Dendritic cell treated with granulocyte-macrophage colony-stimulating factor and Interleukin-4, amounts not matched to agents 40 ng/mL and 50 ng/mL, for 4 days (primary cell): ENCODE measurements around the gene FBP1.

Experiments used
- H3K27ac Mint-ChIP-seq: one replicate; pipeline ENCODE4 v1.8.0; 2022; ENCODE audit warnings: mild to moderate bottlenecking, mixed read lengths
- H3K27me3 Mint-ChIP-seq: one replicate; pipeline ENCODE4 v1.8.0; 2022; ENCODE audit warnings: mild to moderate bottlenecking, mixed read lengths
- H3K36me3 Mint-ChIP-seq: one replicate; pipeline ENCODE4 v1.8.0; 2022; ENCODE audit warnings: low read depth, mixed read lengths
- H3K4me1 Mint-ChIP-seq: one replicate; pipeline ENCODE4 v1.8.0; 2022; ENCODE audit warnings: low read depth, mixed read lengths
- H3K4me3 Mint-ChIP-seq: one replicate; pipeline ENCODE4 v1.8.0; 2022; ENCODE audit warnings: mild to moderate bottlenecking, moderate library complexity, mixed read lengths
- H3K9me3 Mint-ChIP-seq: one replicate; pipeline ENCODE4 v1.8.0; 2022; ENCODE audit warnings: mixed read lengths
- intact Hi-C: fragments of 100-400 bp; cut with micrococcal nuclease; formaldehyde crosslinking; loops from one replicate; pipeline ENCODE4 v1.15.0; 2022

The FBP1 gene

DNA sequence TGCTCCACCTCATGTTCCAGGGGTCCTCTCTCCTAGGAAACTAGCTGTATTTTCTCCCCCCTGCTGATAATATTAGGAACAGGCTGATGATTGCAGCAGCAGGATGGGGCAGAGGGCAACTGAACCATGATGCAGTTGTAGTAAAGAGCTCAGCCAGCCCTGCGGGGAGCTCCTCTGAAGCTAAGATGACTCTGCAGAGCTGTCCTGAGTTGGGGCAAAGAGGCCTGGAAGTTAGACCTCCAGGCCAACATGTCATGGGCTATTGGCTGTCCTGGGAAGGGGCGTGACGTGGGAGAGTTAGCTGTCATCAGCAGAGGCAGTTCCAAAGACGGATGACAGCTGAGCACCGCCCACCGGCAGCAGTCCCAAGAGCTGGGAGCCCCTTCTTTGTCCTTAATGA, 6.6 kb upstream of the FBP1 start:
- peaks cover 74% of the 10 kb centered on the region for H3K4me1 Mint-ChIP-seq
- intact Hi-C loops: no loop called here
- no peaks in the 10 kb centered on the region for H3K27me3 Mint-ChIP-seq
- H3K36me3 Mint-ChIP-seq: no peaks in the 10 kb centered on the region
- H3K9me3 Mint-ChIP-seq: no peaks in the 10 kb centered on the region
- no peak overlapping the region for H3K4me3 Mint-ChIP-seq
- no peak overlapping the region for H3K27ac Mint-ChIP-seq

DNA sequence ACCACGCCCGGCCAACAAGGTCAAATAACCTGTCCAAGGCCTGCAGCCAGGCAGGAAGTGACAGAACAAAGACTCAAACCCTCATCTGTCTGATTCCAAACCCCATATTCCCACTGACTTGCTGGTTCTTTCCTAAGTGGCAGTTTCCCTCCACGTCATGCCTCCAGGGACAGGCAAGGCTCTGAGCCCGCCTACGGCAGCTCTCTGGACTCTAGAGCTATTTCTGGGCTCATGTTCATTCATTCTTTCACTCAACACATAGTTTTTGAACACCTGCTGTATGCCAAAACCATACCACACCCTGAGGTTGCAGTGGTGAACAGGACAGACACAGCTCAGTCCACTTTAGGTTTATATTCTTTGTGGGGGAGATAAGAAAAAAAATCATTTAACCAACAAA, 5.2 kb upstream of the FBP1 start:
- Mint-ChIP-seq H3K27me3 (no peaks in the 10 kb centered on the region), H3K4me1 (peaks cover 77% of the 10 kb centered on the region), H3K4me3 (no peak overlapping the region), H3K36me3 (peaks cover 3% of the 10 kb centered on the region), H3K27ac (no peak overlapping the region), H3K9me3 (no peaks in the 10 kb centered on the region)
- intact Hi-C loops: no loop called here

DNA sequence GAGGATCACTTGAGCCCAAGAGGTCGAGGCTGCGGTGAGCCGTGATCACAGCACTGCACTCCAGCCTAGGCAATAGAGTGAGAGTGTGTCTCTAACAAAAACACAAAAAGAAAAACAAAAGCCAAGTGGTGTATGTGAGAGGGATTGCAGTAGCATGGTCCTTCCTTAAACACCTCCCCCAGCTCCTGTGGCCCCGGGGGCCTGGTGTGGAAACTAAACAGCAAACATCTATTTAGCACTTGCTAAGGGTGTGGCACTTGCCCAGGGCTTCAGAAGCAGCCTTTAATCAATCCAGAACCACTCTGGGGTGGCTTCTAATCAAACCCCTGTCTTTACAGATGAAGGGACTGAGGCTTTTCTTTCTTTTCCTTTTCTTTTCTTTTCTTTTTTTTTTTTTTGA, 4.4 kb upstream of the FBP1 start:
- Mint-ChIP-seq H3K27me3 (no peaks in the 10 kb centered on the region), H3K27ac (peak overlapping the region; percentile 35), H3K9me3 (no peaks in the 10 kb centered on the region), H3K4me1 (peaks cover 75% of the 10 kb centered on the region), H3K36me3 (peaks cover 11% of the 10 kb centered on the region), H3K4me3 (no peak overlapping the region)
- intact Hi-C loops: no loop called here

DNA sequence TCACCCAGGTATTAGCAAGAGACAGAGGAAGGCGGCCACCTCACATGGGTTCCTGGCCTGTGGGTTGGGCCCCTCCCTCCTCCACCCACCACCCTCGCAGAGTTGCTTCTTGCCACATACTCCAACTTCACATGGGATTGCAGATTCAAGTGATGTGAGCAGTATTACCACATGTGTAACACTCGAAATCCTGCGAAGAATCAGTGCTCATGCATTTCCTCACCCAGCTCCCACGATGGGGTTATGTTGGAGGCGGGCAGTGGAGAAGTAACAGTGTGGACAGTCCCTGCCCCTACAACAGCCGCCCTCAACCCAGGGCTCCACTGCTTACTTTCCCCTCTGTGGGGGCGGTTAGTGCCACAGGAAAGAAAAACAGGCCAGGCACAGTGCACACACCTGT, 3.9 kb upstream of the FBP1 start:
- H3K9me3 Mint-ChIP-seq: no peaks in the 10 kb centered on the region
- intact Hi-C loops: no loop called here
- peak overlapping the region; percentile 35 for H3K27ac Mint-ChIP-seq
- no peak overlapping the region for H3K4me3 Mint-ChIP-seq
- H3K4me1 Mint-ChIP-seq: peaks cover 75% of the 10 kb centered on the region
- H3K36me3 Mint-ChIP-seq: peaks cover 16% of the 10 kb centered on the region
- H3K27me3 Mint-ChIP-seq: no peaks in the 10 kb centered on the region

DNA sequence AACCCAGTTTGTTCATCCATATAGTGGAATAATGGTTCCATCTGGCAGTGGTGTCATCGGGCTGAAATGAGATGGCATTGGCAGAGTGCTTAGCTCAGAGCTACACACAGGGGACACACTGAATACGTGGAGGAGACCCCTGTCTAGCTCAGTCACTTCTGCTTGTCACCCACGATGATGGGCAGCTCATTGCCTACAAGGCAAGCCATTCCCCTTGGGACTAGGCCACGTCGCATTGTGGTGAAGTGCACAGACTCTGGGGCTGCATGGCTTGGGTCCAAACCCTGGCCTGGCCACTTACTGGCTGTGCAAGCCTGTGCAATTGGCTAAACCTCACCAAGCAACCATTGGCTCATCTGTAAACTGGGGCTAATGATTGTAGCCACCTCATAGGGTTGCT, 3.2 kb upstream of the FBP1 start:
- no peak overlapping the region for H3K4me3 Mint-ChIP-seq
- H3K27ac Mint-ChIP-seq: no peak overlapping the region
- peaks cover 16% of the 10 kb centered on the region for H3K36me3 Mint-ChIP-seq
- intact Hi-C loops: no loop called here
- peaks cover 73% of the 10 kb centered on the region for H3K4me1 Mint-ChIP-seq
- H3K9me3 Mint-ChIP-seq: no peaks in the 10 kb centered on the region
- H3K27me3 Mint-ChIP-seq: no peaks in the 10 kb centered on the region

DNA sequence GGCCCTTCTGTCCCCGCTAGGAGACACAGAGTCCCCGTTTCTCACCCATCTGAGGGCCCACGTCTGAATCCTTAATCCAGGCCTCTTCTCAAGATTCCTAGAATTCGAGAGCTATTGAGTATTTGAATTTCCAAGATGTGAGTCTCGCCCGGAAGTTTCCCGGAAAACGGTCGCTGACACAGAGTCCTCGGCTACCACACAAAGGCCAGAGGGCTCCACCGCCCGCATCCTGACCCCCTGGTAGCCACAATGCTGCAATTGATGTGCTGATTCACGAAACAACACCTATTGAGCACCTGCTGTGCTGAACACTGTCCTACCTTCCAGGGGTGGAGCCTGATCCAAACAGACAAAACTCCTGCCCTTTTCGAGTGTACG, 670 bp upstream of the FBP1 start:
- Mint-ChIP-seq H3K27ac (peak overlapping the region; percentile 87), H3K4me1 (peaks cover 58% of the 10 kb centered on the region), H3K9me3 (no peaks in the 10 kb centered on the region), H3K27me3 (no peaks in the 10 kb centered on the region), H3K36me3 (peaks cover 16% of the 10 kb centered on the region), H3K4me3 (peak overlapping the region; percentile 88)
- intact Hi-C loops: loop anchor here (2.0 kb wide), 1 partner anchor 15 kb away; no protein-coding TSS in a partner anchor

DNA sequence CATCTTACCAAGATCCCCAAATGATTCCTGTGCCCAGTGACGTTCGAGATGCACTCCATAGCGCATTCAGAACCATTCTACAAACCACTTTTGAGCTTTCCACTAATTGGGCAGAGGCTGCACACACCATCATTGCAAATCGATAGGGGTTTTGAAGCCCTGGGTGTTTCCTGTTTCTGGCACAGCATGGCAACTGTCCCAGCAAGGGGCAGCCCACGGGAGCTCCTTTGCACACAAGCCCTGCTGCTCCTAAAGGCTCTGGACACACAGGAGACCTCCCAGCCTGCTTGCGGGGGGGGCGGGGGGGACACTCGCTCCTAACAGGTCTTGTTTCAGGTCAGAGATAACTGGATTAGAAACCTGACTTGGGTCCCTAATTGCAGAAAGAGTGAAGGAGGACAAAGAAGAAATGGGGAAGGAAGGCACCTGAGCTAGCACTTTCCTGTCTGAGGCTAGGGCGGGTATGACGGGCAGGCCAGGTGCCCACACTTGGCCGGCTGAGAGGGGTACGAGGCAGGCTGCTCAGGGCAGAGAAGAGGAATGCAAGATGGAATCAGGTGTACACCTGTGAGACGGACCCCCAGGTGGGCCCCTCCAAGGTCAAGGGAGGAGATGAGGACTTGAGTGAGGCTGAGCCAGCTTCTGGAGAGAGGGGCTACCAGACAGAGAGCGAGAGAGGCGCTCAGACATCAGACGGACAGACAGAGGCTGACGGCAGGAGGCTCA, 820 bp downstream of the FBP1 start:
- H3K4me3 Mint-ChIP-seq: peak overlapping the region; percentile 88
- H3K27ac Mint-ChIP-seq: peak overlapping the region; percentile 87
- H3K36me3 Mint-ChIP-seq: peaks cover 22% of the 10 kb centered on the region
- no peaks in the 10 kb centered on the region for H3K27me3 Mint-ChIP-seq
- peaks cover 44% of the 10 kb centered on the region for H3K4me1 Mint-ChIP-seq
- no peaks in the 10 kb centered on the region for H3K9me3 Mint-ChIP-seq
- intact Hi-C loops: loop anchor here (2.0 kb wide), 1 partner anchor 16 kb away; no protein-coding TSS in a partner anchor

DNA sequence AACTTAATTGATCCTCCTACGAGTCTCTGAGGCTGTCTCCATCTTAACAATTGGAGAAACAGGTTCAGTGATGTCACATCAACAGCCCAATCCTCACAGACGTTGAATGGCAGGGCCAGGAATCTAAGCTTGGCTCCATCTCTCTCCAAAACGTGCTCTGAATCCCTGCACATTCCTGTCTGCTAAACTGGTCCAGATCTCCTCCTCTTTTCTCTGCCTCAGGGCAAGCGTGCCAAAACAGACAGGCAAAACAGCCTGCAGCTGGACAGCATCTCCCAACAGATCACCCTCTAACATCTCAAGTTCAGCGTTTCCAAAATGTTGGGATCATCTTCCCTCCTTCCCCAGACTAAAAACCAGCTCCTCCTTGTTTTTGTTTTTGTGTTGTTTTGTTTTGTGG, 6.6 kb downstream of the FBP1 start:
- no peak overlapping the region for H3K27ac Mint-ChIP-seq
- no peaks in the 10 kb centered on the region for H3K9me3 Mint-ChIP-seq
- peaks cover 49% of the 10 kb centered on the region for H3K36me3 Mint-ChIP-seq
- peaks cover 45% of the 10 kb centered on the region for H3K4me1 Mint-ChIP-seq
- intact Hi-C loops: no loop called here
- no peak overlapping the region for H3K4me3 Mint-ChIP-seq
- H3K27me3 Mint-ChIP-seq: no peaks in the 10 kb centered on the region

DNA sequence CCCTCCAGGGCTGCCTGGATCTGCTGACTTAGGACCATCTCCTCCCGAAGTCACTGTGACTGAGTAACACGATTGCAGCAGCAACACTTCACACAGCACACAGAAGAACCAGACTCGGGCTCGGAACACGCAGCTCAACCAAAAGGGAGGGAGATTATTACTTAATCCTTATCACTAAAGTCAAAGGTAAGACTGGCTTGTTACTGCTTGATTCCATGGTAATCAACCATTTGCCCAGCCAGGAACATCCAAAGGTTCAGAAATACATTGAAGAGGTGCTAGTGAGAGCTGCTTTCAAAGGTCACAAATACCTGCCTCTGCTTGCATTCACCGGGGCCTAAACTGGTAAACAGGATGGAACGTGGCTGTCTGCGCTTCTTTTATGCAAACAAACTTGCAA, 7.7 kb downstream of the FBP1 start:
- Mint-ChIP-seq H3K27ac (no peak overlapping the region), H3K4me3 (no peak overlapping the region), H3K4me1 (peaks cover 45% of the 10 kb centered on the region), H3K36me3 (peaks cover 61% of the 10 kb centered on the region), H3K9me3 (no peaks in the 10 kb centered on the region), H3K27me3 (no peaks in the 10 kb centered on the region)
- intact Hi-C loops: no loop called here

DNA sequence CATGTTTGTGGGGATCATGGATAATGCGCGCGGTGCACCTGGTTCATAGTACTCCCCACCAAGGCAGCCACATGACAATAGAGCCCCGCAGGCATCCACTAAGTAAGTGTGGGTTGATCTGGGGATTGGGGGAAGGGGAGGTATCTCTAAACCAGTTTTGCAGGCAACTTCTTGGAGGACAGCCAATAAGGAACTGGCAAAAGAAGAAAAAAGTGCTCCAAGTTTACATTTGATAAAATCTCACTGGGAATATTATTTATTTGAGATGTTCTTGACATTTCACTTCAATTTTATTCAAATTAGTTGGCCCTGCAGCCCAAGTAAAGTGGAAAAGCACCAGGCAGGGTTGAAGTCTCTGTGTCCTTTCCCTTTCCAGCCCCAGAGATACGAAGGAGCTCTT, 8.5 kb downstream of the FBP1 start:
- Mint-ChIP-seq H3K4me3 (no peak overlapping the region), H3K4me1 (peaks cover 48% of the 10 kb centered on the region), H3K27ac (no peak overlapping the region), H3K36me3 (peaks cover 68% of the 10 kb centered on the region), H3K9me3 (no peaks in the 10 kb centered on the region), H3K27me3 (no peaks in the 10 kb centered on the region)
- intact Hi-C loops: no loop called here

DNA sequence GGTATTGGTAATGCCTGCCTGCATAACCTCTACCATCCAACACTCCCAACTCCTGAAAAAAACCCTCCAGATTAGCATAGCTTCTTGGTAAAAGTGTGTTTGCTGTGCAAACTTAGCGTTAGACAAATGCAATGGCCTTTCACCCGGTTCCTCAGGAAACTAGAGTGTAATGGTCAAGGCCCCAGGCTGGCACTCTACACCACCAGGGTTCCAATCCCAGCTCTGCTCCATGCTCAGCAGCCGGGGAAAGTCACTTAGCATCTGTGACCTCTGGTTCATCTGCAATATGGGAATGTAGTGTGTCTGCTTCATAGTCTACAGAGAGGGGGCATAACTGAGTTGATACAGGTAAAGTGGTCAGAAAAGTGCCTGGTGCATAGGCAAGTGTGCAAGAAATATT, 9.0 kb downstream of the FBP1 start:
- Mint-ChIP-seq H3K36me3 (peaks cover 71% of the 10 kb centered on the region), H3K27ac (peak overlapping the region; percentile 42), H3K27me3 (no peaks in the 10 kb centered on the region), H3K4me3 (no peak overlapping the region), H3K9me3 (no peaks in the 10 kb centered on the region), H3K4me1 (peaks cover 53% of the 10 kb centered on the region)
- intact Hi-C loops: no loop called here

DNA sequence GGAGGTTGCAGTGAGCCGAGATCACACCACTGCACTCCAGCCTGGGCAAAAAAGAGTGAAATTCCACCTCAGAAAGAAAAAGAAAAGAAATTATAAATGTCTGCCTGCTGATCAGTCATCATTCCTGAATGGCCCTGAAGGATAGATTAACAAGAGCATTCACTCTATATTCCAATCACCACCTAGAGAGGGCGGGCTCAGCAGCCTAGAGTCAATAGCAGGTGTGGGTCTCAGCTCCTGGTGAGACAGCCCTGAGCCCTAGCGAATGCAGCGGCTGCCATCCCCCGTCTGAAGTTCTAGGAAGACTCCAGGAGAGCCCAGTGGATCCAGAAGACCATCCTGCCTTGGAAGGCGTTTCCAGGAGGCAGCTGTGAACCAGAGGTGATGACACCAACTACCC, 12.0 kb downstream of the FBP1 start:
- intact Hi-C loops: no loop called here

DNA sequence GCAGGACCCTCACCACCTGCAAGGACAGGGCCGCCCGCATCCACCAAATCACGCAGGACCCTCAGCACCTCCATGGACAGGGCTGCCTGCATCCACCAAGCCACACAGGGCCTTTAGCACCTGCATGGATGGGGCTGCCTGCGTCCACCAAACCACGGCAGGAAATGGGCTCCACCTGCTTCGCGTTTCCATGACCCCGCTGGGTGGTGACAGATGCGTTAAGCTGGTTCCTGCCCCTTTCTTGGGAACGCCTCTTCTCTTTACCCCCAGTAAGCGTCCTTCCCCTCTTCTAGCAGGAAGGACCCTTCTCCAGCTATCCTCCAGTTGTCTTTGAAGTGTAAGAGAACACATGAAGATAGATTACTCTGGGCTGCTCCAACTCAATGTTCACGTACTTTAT, 13.5 kb downstream of the FBP1 start:
- Mint-ChIP-seq H3K27ac (peak overlapping the region; percentile 76), H3K36me3 (peaks cover 65% of the 10 kb centered on the region), H3K27me3 (no peaks in the 10 kb centered on the region), H3K4me3 (no peak overlapping the region), H3K4me1 (peaks cover 49% of the 10 kb centered on the region), H3K9me3 (no peaks in the 10 kb centered on the region)
- intact Hi-C loops: no loop called here

More for the DNA sequence above, 12.0 kb downstream of the FBP1 start:
- Mint-ChIP-seq H3K9me3 (no peaks in the 10 kb centered on the region), H3K36me3 (peaks cover 69% of the 10 kb centered on the region), H3K27ac (peak overlapping the region; percentile 16), H3K4me1 (peaks cover 63% of the 10 kb centered on the region), H3K27me3 (no peaks in the 10 kb centered on the region), H3K4me3 (no peak overlapping the region)

DNA sequence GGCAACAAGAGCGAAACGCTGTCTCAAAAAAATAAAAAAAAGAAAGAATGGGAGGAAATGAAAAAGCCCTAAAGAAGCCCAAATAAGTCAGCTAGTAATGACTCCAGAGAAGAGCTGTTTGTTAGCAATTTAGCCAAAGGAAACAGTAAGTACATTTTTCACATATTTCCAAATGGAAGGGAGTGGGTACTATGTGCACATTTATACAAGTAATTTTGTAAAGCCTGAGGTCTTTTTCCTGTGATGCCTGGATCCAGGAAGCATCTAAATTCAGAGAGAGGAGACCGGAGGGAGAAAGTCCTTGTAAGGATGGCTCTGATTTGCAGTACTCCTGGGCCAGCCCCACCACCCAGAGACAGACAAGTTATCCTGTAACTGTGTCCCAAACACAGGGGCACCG, 14.7 kb downstream of the FBP1 start:
- Mint-ChIP-seq H3K9me3 (no peaks in the 10 kb centered on the region), H3K27me3 (no peaks in the 10 kb centered on the region), H3K4me1 (peaks cover 49% of the 10 kb centered on the region), H3K27ac (peak overlapping the region; percentile 76), H3K4me3 (peak overlapping the region; percentile 9), H3K36me3 (peaks cover 68% of the 10 kb centered on the region)
- intact Hi-C loops: no loop called here

DNA sequence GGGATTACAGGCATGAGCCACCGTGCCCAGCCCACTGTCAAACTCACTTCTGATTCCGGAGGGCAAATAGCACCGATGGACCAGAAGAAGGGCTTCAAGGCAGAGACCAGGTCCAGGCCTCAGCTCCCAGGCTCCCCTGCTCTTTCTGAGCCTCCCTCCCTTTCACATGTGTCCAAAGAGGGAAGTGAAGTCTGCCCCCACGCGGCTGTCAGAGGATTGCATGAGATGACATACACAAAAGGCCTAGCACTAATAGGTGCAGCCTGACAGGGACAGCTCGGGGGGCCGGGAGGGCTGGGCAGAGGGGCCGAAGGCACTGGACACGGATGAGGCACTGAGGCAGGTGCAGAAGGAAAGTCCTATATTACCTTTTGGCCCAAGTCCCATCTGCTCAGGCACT, 16.1 kb downstream of the FBP1 start:
- no peak overlapping the region for H3K4me3 Mint-ChIP-seq
- intact Hi-C loops: no loop called here

More for the DNA sequence above, 16.1 kb downstream of the FBP1 start:
- peak overlapping the region; percentile 76 for H3K27ac Mint-ChIP-seq
- H3K9me3 Mint-ChIP-seq: no peaks in the 10 kb centered on the region
- H3K36me3 Mint-ChIP-seq: peaks cover 74% of the 10 kb centered on the region
- no peaks in the 10 kb centered on the region for H3K27me3 Mint-ChIP-seq
- H3K4me1 Mint-ChIP-seq: peaks cover 44% of the 10 kb centered on the region
